Stimulated activated naive CD4-positive, alpha-beta T cell treated with Interleukin-2 at 50 U/mL for 16 hours (primary cell): ENCODE data around the gene AMT.
"Not testable (repeated sequence)": the region's sequence is repeated elsewhere in the genome, so short reads cannot be mapped to it uniquely, and the experiment has no call there.

ENCODE experiments used
- DNase-seq: peaks from one replicate; lab custom pipeline; 2025; lab: John Stamatoyannopoulos, UW

Gene AMT

GRCh38 chr3:49424816-49425215 is 2.5 kb upstream of the AMT start:
- no peak for DNase-seq

- DNase-seq: no peak
These were observed 339 bp downstream of the AMT start for GRCh38 chr3:49421890-49422378.

GRCh38 chr3:49417516-49418120 is 4.7 kb downstream of the AMT start:
- no peak for DNase-seq

- no peak for DNase-seq
These were observed 5.4 kb downstream of the AMT start for GRCh38 chr3:49416867-49417266.

GRCh38 chr3:49415931-49416601 is 6.2 kb downstream of the AMT start:
- DNase-seq: peak; percentile 65

- DNase-seq: no peak
These were observed 7.5 kb downstream of the AMT start for GRCh38 chr3:49414753-49415152.

GRCh38 chr3:49413338-49413734 is 8.9 kb downstream of the AMT start:
- DNase-seq: no peak

- DNase-seq: no peak
These were observed 9.5 kb downstream of the AMT start for GRCh38 chr3:49412632-49413337.

- peak; percentile 99 for DNase-seq
These were observed 10.2 kb downstream of the AMT start, which contains the start of the genes RHOA and TCTA for GRCh38 chr3:49411968-49412631. Gene RHOA (minus strand): TSS chr3:49411976. CDS start chr3:49375589, 36,387 bp downstream. Gene TCTA (plus strand): TSS chr3:49412423. CDS start chr3:49412427, 4 bp downstream.

- peak; percentile 53 for DNase-seq
These were observed 10.7 kb downstream of the AMT start for GRCh38 chr3:49411535-49411967.

GRCh38 chr3:49410846-49411534 is 11.3 kb downstream of the AMT start:
- DNase-seq: no peak

GRCh38 chr3:49410066-49410845 is 12.0 kb downstream of the AMT start:
- no peak for DNase-seq

- DNase-seq: no peak
These were observed 15.4 kb downstream of the AMT start for GRCh38 chr3:49406571-49407565.

GRCh38 chr3:49405570-49405969 is 16.7 kb downstream of the AMT start:
- DNase-seq: not testable (repeated sequence)

- no peak for DNase-seq
These were observed 18.4 kb downstream of the AMT start for GRCh38 chr3:49403891-49404290.

- DNase-seq: no peak
These were observed 20.5 kb downstream of the AMT start for GRCh38 chr3:49401766-49402165.

GRCh38 chr3:49399461-49399860 is 22.8 kb downstream of the AMT start:
- DNase-seq: no peak

- no peak for DNase-seq
These were observed 24.8 kb downstream of the AMT start for GRCh38 chr3:49397470-49397869.

GRCh38 chr3:49391310-49391709 is 31.0 kb downstream of the AMT start:
- not testable (repeated sequence) for DNase-seq

- DNase-seq: no peak
These were observed 33.0 kb downstream of the AMT start for GRCh38 chr3:49389297-49389696.
